WTC11 (cell line): ENCODE results near the gene SLIT2. TPM values are rescaled to one million over a fixed set of nuclear protein-coding genes. Genes with fewer than 3 reads are reported as not detected.

Source experiments
- ATAC-seq: fragments of 200-7000 bp; cut with Tn5 transposase; 2 replicates; pipeline ENCODE4 v1.10.0; 2021; ENCODE audit warnings: mild to moderate bottlenecking, moderate library complexity
- CTCF ChIA-PET: fragments of 300-600 bp; sonication (Branson Sonifier 250); formaldehyde crosslinking; loops from one replicate; lab custom pipeline; 2021; ENCODE audit warnings: antibody characterized with exemption; lab: Charles Lee
- POLR2A ChIA-PET: fragments of 350-600 bp; sonication (Branson Sonifier 250); formaldehyde crosslinking; loops from one replicate; lab custom pipeline; 2021; ENCODE audit warnings: antibody characterized with exemption; lab: Charles Lee
- DNase-seq: peaks from one replicate; pipeline ENCODE4 v3.0.0; 2021; ENCODE audit warnings: low spot score
- H3K27ac Mint-ChIP-seq: 2 replicates; pipeline ENCODE4 v1.8.0; 2021; ENCODE audit warnings: mixed read lengths
- H3K27me3 Mint-ChIP-seq: 2 replicates; pipeline ENCODE4 v1.8.0; 2021; ENCODE audit warnings: low read depth, mild to moderate bottlenecking, moderate library complexity, mixed read lengths
- H3K36me3 Mint-ChIP-seq: 2 replicates; pipeline ENCODE4 v1.8.0; 2021; ENCODE audit warnings: mixed read lengths
- H3K4me1 Mint-ChIP-seq: 2 replicates; pipeline ENCODE4 v1.8.0; 2022; ENCODE audit warnings: mixed read lengths
- H3K4me3 Mint-ChIP-seq: 2 replicates; pipeline ENCODE4 v1.8.0; 2021; ENCODE audit warnings: mild to moderate bottlenecking, moderate library complexity, mixed read lengths
- H3K9me3 Mint-ChIP-seq: 2 replicates; pipeline ENCODE4 v1.8.0; 2021; ENCODE audit warnings: mixed read lengths
- FOXK1 ChIP-seq: sonication (generic); formaldehyde crosslinking; IDR thresholded peaks from 2 replicates; pipeline ENCODE4 v1.8.0; 2022; ENCODE audit warnings: mild to moderate bottlenecking, moderate library complexity, missing genetic modification reagents
- JAZF1 ChIP-seq: fragments of 250-450 bp; sonication (Bioruptor Pico); IDR thresholded peaks from 2 replicates; pipeline ENCODE4 v1.9.0; 2021; ENCODE audit warnings: moderate library complexity, mild to moderate bottlenecking, inconsistent platforms
- NFYB ChIP-seq: sonication (generic); formaldehyde crosslinking; conservative IDR thresholded peaks from 2 replicates; pipeline ENCODE4 v1.8.0; 2022; ENCODE audit warnings: low read depth, missing genetic modification reagents
- NR2C2 ChIP-seq: sonication (generic); formaldehyde crosslinking; IDR thresholded peaks from 2 replicates; pipeline ENCODE4 v1.8.0; 2022; ENCODE audit warnings: mild to moderate bottlenecking, missing genetic modification reagents
- RELA ChIP-seq: sonication (generic); formaldehyde crosslinking; IDR thresholded peaks from 2 replicates; pipeline ENCODE4 v1.8.1; 2022; ENCODE audit warnings: missing genetic modification reagents, mild to moderate bottlenecking, borderline replicate concordance
- TCF7 ChIP-seq: sonication (generic); formaldehyde crosslinking; IDR thresholded peaks from 2 replicates; pipeline ENCODE4 v1.8.0; 2022; ENCODE audit warnings: mild to moderate bottlenecking, low read depth, missing genetic modification reagents, moderate library complexity
- TP53 ChIP-seq: sonication (generic); formaldehyde crosslinking; IDR thresholded peaks from 2 replicates; pipeline ENCODE4 v1.8.1; 2023; ENCODE audit warnings: mild to moderate bottlenecking, missing genetic modification reagents
- ZBTB21 ChIP-seq: sonication (generic); formaldehyde crosslinking; IDR thresholded peaks from 2 replicates; pipeline ENCODE4 v1.8.1; 2023; ENCODE audit warnings: mild to moderate bottlenecking, missing genetic modification reagents, borderline replicate concordance
- ZNF263 ChIP-seq: sonication (generic); formaldehyde crosslinking; IDR thresholded peaks from 2 replicates; pipeline ENCODE4 v1.8.1; 2022; ENCODE audit warnings: low read depth, mild to moderate bottlenecking, moderate library complexity, missing genetic modification reagents
- total RNA-seq: library from RNA; stranded (reverse); gene quantifications from 3 replicates; pipeline ENCODE4 v1.2.3, GENCODE V29; 2021
- TF ChIP-seq, protein P1 (sequence below): sonication (generic); formaldehyde crosslinking; IDR thresholded peaks from 2 replicates; pipeline ENCODE4 v1.8.1; 2023; ENCODE audit warnings: mild to moderate bottlenecking, missing genetic modification reagents, moderate library complexity
- TF ChIP-seq, protein P2 (sequence below): sonication (generic); formaldehyde crosslinking; IDR thresholded peaks from 2 replicates; pipeline ENCODE4 v1.8.0; 2022; ENCODE audit warnings: mild to moderate bottlenecking, missing genetic modification reagents
- TF ChIP-seq, protein P3 (sequence below): sonication (generic); formaldehyde crosslinking; conservative IDR thresholded peaks from 2 replicates; pipeline ENCODE4 v1.8.1; 2022; ENCODE audit warnings: mild to moderate bottlenecking, missing genetic modification reagents
- TF ChIP-seq, protein P4 (sequence below): sonication (generic); formaldehyde crosslinking; IDR thresholded peaks from 2 replicates; pipeline ENCODE4 v1.8.0; 2023; ENCODE audit warnings: missing genetic modification reagents, mild to moderate bottlenecking, borderline replicate concordance
- TF ChIP-seq, protein P5 (sequence below): sonication (generic); formaldehyde crosslinking; IDR thresholded peaks from 2 replicates; pipeline ENCODE4 v1.8.1; 2023; ENCODE audit warnings: mild to moderate bottlenecking, missing genetic modification reagents
- TF ChIP-seq, protein P6 (sequence below): fragments of 250-450 bp; sonication (Bioruptor Pico); IDR thresholded peaks from 2 replicates; pipeline ENCODE4 v1.9.0; 2021; ENCODE audit warnings: mild to moderate bottlenecking

The SLIT2 gene
- total RNA-seq, 1 experiment from 2014 or later, result 6.8 TPM

DNA sequence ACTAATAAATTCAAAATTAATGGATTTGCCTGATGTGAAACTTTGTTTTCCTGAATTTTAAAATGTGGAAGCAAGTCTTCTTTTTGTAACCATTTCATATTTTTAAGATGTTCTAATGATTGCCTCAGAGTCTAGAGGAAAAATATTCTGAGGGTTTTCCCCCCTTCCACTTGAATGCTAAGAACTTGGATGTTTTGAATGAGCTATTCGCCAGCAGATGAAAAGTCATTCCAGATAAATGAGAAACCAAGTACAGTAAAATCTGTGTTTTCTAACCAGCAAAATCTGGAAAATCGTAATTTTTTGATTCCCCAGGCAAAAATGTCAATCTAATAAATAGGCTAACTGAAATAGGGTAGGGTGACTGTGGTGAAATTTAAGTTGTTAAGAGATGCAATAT lies 45.6 kb downstream of the SLIT2 start:
- no peaks in the 10 kb centered on the region for H3K36me3 Mint-ChIP-seq
- no peaks in the 10 kb centered on the region for H3K27me3 Mint-ChIP-seq
- no peaks in the 10 kb centered on the region for H3K9me3 Mint-ChIP-seq
- no peak for TF ChIP-seq FOXK1 (CRISPR knock-in tag)
- TF ChIP-seq ZBTB21 (CRISPR knock-in tag), result no peak
- TF ChIP-seq ZNF263, result no peak
- TF ChIP-seq, protein P1, sequence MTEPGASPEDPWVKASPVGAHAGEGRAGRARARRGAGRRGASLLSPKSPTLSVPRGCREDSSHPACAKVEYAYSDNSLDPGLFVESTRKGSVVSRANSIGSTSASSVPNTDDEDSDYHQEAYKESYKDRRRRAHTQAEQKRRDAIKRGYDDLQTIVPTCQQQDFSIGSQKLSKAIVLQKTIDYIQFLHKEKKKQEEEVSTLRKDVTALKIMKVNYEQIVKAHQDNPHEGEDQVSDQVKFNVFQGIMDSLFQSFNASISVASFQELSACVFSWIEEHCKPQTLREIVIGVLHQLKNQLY (CRISPR knock-in tag), result no peak
- TF ChIP-seq, protein P2, sequence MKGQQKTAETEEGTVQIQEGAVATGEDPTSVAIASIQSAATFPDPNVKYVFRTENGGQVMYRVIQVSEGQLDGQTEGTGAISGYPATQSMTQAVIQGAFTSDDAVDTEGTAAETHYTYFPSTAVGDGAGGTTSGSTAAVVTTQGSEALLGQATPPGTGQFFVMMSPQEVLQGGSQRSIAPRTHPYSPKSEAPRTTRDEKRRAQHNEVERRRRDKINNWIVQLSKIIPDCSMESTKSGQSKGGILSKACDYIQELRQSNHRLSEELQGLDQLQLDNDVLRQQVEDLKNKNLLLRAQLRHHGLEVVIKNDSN (CRISPR knock-in tag), result no peak
- TF ChIP-seq, protein P3, sequence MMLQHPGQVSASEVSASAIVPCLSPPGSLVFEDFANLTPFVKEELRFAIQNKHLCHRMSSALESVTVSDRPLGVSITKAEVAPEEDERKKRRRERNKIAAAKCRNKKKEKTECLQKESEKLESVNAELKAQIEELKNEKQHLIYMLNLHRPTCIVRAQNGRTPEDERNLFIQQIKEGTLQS (CRISPR knock-in tag), result no peak
- no peak for TF ChIP-seq JAZF1 (CRISPR knock-in tag)
- no peak for TF ChIP-seq TCF7 (CRISPR knock-in tag)
- CTCF ChIA-PET, result no interaction called here
- no peak overlapping the region for H3K4me3 Mint-ChIP-seq
- no peak overlapping the region for H3K27ac Mint-ChIP-seq
- DNase-seq (no peak), ATAC-seq (no peak)
- peaks cover 6% of the 10 kb centered on the region for H3K4me1 Mint-ChIP-seq
- POLR2A ChIA-PET, result no interaction called here

DNA sequence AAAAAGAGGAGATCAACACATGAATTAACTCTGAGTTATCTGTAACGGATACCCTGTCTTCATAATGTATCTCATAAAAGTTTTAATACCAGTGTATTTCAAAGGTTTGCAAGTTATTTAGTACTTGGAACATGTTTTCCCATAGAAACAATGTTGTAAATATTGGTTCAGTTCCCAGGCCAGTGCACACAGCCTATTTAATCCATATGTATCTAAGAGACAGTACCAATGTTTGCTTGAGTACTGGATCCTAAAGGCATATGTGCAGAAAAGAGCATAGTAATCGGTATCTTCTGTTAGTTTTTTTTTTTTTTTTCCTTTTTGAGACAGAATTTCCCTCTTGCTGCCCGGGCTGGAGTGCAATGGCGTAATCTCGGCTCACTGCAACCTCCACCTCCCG lies 46.1 kb downstream of the SLIT2 start:
- ChIA-PET POLR2A (no interaction called here), CTCF (interaction anchor here (0.7 kb wide), 1 partner anchor 249 kb away, joined by 3 read pairs; no protein-coding TSS in a partner anchor)
- TF ChIP-seq, protein P4, sequence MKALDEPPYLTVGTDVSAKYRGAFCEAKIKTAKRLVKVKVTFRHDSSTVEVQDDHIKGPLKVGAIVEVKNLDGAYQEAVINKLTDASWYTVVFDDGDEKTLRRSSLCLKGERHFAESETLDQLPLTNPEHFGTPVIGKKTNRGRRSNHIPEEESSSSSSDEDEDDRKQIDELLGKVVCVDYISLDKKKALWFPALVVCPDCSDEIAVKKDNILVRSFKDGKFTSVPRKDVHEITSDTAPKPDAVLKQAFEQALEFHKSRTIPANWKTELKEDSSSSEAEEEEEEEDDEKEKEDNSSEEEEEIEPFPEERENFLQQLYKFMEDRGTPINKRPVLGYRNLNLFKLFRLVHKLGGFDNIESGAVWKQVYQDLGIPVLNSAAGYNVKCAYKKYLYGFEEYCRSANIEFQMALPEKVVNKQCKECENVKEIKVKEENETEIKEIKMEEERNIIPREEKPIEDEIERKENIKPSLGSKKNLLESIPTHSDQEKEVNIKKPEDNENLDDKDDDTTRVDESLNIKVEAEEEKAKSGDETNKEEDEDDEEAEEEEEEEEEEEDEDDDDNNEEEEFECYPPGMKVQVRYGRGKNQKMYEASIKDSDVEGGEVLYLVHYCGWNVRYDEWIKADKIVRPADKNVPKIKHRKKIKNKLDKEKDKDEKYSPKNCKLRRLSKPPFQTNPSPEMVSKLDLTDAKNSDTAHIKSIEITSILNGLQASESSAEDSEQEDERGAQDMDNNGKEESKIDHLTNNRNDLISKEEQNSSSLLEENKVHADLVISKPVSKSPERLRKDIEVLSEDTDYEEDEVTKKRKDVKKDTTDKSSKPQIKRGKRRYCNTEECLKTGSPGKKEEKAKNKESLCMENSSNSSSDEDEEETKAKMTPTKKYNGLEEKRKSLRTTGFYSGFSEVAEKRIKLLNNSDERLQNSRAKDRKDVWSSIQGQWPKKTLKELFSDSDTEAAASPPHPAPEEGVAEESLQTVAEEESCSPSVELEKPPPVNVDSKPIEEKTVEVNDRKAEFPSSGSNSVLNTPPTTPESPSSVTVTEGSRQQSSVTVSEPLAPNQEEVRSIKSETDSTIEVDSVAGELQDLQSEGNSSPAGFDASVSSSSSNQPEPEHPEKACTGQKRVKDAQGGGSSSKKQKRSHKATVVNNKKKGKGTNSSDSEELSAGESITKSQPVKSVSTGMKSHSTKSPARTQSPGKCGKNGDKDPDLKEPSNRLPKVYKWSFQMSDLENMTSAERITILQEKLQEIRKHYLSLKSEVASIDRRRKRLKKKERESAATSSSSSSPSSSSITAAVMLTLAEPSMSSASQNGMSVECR (CRISPR knock-in tag), result no peak
- no peak for TF ChIP-seq RELA (CRISPR knock-in tag)
- Mint-ChIP-seq H3K27ac (no peak overlapping the region), H3K27me3 (no peaks in the 10 kb centered on the region), H3K4me3 (no peak overlapping the region), H3K4me1 (peaks cover 9% of the 10 kb centered on the region), H3K9me3 (no peaks in the 10 kb centered on the region), H3K36me3 (no peaks in the 10 kb centered on the region)
- ATAC-seq, result no peak
- DNase-seq, result no peak

DNA sequence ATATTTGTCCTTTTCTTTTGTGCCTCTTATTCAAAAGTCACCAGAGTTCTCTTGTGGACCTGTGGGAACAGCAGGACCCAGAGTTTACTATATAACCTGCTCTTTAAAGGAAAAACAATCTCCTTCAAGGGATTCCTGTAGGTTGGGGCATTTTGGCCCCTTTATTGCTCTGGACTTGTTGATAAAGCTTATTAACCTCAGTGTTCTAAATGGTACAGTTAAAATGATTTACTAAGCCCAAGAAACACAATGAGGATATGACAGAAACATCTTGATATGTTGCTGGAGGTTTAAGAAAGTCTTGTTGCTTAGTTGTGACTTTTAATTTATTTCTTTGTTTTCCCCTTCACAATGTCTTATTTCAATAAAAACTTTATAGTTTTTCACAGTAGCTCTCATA lies 46.8 kb downstream of the SLIT2 start:
- Mint-ChIP-seq H3K9me3 (no peaks in the 10 kb centered on the region), H3K4me3 (no peak overlapping the region), H3K27me3 (no peaks in the 10 kb centered on the region), H3K4me1 (peaks cover 9% of the 10 kb centered on the region), H3K36me3 (no peaks in the 10 kb centered on the region), H3K27ac (no peak overlapping the region)
- CTCF ChIA-PET, result interaction anchor here (0.7 kb wide), 1 partner anchor 250 kb away, joined by 3 read pairs; no protein-coding TSS in a partner anchor
- no peak for DNase-seq
- no peak for ATAC-seq
- POLR2A ChIA-PET, result no interaction called here
- TF ChIP-seq NFYB (CRISPR knock-in tag) (no peak), ZBTB21 (CRISPR knock-in tag) (no peak), FOXK1 (CRISPR knock-in tag) (no peak), TP53 (CRISPR knock-in tag) (no peak), RELA (CRISPR knock-in tag) (no peak), NR2C2 (CRISPR knock-in tag) (no peak)
- TF ChIP-seq, protein P5, sequence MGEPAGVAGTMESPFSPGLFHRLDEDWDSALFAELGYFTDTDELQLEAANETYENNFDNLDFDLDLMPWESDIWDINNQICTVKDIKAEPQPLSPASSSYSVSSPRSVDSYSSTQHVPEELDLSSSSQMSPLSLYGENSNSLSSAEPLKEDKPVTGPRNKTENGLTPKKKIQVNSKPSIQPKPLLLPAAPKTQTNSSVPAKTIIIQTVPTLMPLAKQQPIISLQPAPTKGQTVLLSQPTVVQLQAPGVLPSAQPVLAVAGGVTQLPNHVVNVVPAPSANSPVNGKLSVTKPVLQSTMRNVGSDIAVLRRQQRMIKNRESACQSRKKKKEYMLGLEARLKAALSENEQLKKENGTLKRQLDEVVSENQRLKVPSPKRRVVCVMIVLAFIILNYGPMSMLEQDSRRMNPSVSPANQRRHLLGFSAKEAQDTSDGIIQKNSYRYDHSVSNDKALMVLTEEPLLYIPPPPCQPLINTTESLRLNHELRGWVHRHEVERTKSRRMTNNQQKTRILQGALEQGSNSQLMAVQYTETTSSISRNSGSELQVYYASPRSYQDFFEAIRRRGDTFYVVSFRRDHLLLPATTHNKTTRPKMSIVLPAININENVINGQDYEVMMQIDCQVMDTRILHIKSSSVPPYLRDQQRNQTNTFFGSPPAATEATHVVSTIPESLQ (CRISPR knock-in tag), result no peak
- TF ChIP-seq, protein P6, sequence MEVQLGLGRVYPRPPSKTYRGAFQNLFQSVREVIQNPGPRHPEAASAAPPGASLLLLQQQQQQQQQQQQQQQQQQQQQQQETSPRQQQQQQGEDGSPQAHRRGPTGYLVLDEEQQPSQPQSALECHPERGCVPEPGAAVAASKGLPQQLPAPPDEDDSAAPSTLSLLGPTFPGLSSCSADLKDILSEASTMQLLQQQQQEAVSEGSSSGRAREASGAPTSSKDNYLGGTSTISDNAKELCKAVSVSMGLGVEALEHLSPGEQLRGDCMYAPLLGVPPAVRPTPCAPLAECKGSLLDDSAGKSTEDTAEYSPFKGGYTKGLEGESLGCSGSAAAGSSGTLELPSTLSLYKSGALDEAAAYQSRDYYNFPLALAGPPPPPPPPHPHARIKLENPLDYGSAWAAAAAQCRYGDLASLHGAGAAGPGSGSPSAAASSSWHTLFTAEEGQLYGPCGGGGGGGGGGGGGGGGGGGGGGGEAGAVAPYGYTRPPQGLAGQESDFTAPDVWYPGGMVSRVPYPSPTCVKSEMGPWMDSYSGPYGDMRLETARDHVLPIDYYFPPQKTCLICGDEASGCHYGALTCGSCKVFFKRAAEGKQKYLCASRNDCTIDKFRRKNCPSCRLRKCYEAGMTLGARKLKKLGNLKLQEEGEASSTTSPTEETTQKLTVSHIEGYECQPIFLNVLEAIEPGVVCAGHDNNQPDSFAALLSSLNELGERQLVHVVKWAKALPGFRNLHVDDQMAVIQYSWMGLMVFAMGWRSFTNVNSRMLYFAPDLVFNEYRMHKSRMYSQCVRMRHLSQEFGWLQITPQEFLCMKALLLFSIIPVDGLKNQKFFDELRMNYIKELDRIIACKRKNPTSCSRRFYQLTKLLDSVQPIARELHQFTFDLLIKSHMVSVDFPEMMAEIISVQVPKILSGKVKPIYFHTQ (CRISPR knock-in tag), result no peak
